ENCODE measurements around the gene XPR1. TPM values are rescaled to one million over a fixed set of nuclear protein-coding genes. Genes with fewer than 3 reads are reported as not detected.

Gene XPR1
- total RNA-seq = 10 to 100 TPM; 18.0 to 21.2 TPM

DNA sequence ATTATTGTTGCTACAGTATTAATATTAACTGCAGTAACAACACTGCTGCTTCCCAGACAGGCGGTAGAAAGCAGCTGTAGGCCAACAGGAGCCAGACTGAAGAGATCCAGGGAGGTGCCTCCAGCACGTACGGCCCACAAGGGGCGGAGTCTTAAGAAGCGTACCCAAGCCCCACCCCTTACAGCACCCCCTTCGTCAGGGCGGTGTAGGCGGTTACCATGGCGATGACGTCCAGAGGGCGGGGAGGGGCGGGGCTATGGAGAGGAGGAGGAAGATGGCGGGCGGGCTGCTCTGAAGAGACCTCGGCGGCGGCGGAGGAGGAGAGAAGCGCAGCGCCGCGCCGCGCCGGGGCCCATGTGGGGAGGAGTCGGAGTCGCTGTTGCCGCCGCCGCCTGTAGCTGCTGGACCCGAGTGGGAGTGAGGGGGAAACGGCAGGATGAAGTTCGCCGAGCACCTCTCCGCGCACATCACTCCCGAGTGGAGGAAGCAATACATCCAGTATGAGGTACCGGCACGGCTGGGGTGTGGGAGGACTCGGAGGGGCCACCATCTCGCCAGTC, at the start of gene XPR1:
TSS of gene XPR1 (plus strand) at position 257 of the 560 bp plus-strand sequence. CDS start at position 437, 180 bp downstream.
- DNase-seq (ENCODE audit: low spot score) = peak; percentile 96
- no peak within 1 kb of the TSS for H3K4me3 Mint-ChIP-seq
- no peaks in the 10 kb centered on the region for H3K9me3 Mint-ChIP-seq
- peaks cover 6 to 8% of the 10 kb centered on the region in 2 donors for H3K27me3 Mint-ChIP-seq
- no peak within 1 kb of the TSS for H3K27ac Mint-ChIP-seq
- ATAC-seq = peak; percentile 99
- no peaks in the 10 kb centered on the region for H3K36me3 Mint-ChIP-seq
- peaks cover 0 to 2% of the 10 kb centered on the region in 2 donors for H3K4me1 Mint-ChIP-seq (ENCODE audit: low read depth in 2 of 2)

GRCh38 chr1:180584869-180585268, 47.0 kb upstream of the XPR1 start:
- ATAC-seq = no peak
- H3K27me3 Mint-ChIP-seq = peaks cover 5 to 8% of the 10 kb centered on the region in 2 donors
- no peak for DNase-seq (ENCODE audit: low spot score)
- H3K27ac Mint-ChIP-seq = peak overlapping the region; percentile 60 to 87
- H3K9me3 Mint-ChIP-seq = no peaks in the 10 kb centered on the region
- H3K36me3 Mint-ChIP-seq = no peaks in the 10 kb centered on the region
- peak overlapping the region; percentile 64 for H3K4me3 Mint-ChIP-seq
- peaks cover 0 to 14% of the 10 kb centered on the region in 2 donors for H3K4me1 Mint-ChIP-seq (ENCODE audit: low read depth in 2 of 2)

DNA sequence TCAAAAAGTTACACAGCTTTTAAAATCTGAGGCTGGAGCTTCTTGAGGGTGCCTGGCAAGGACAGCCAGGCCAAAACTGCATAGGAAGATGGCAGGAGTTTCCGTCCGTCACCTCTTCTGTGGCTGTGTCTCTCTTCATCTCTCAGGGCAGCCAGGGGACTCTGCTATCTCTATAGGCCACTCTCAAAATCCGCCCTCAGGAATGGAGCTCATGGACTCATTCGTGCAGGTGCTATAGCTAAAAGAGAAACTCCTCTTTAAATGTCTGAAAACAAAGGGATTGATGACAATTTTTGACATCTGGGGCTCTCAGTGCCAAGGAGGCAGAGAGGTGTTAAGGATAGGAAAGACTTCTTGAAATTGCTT, 45.8 kb upstream of the XPR1 start:
- peak overlapping the region; percentile 64 for H3K4me3 Mint-ChIP-seq
- H3K27ac Mint-ChIP-seq = peak overlapping the region; percentile 60 to 87
- ATAC-seq = no peak

DNA sequence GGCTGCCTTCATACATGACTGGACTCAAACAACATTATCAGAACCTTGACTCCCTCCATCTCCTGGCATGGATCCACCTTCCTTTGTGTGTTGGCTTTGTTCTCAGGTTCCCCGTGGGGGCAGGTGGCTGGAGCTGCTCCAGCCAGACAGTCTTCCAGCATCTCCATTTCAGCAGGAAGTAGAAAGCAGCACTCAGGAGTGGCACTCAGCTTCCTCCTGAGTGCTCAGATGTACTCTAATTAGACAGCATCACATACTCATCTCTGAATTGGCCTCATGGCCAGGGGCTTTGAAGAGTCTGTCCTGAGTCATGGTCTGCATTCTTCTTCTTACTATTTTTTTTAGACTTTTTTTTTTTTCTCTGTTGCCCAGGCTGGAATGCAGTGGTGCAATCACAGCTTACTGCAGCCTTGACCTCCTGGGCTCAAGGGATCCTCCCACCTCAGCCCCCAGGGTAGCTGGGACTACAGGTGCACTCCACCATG, 45.1 kb upstream of the XPR1 start:
- H3K4me3 Mint-ChIP-seq = no peak overlapping the region
- peaks cover 5 to 8% of the 10 kb centered on the region in 2 donors for H3K27me3 Mint-ChIP-seq
- H3K9me3 Mint-ChIP-seq = no peaks in the 10 kb centered on the region
- peak in 1 of 2 donors; percentile 55 for ATAC-seq
- H3K36me3 Mint-ChIP-seq = no peaks in the 10 kb centered on the region
- peaks cover 0 to 14% of the 10 kb centered on the region in 2 donors for H3K4me1 Mint-ChIP-seq (ENCODE audit: low read depth in 2 of 2)
- no peak for DNase-seq (ENCODE audit: low spot score)
- peak overlapping the region in 1 of 2 donors; percentile 54 for H3K27ac Mint-ChIP-seq

More for the DNA sequence above, 45.8 kb upstream of the XPR1 start:
- Mint-ChIP-seq H3K4me1 (ENCODE audit: low read depth in 2 of 2) (peaks cover 0 to 14% of the 10 kb centered on the region in 2 donors), H3K9me3 (no peaks in the 10 kb centered on the region), H3K27me3 (peaks cover 5 to 8% of the 10 kb centered on the region in 2 donors), H3K36me3 (no peaks in the 10 kb centered on the region)
- no peak for DNase-seq (ENCODE audit: low spot score)

DNA sequence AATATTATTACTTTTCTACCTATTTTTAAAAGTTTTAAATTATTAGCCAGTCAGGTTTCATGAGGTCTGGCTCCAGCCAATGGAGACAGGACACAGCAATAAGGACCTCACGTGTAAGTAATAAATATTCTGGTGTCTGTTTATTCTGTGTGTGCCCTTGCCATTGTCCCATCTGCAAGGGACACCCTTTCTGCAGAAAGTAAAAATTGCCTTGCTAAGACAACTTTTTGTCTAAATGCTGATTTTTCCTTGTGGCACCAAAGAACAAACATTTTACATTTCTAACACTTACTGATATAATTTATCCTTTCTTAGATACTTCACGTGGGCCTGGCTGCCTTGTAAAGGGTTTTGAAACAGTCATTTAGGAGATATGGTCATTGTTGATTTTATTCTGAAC, 43.7 kb upstream of the XPR1 start:
- Mint-ChIP-seq H3K4me1 (ENCODE audit: low read depth in 2 of 2) (peaks cover 0 to 14% of the 10 kb centered on the region in 2 donors), H3K27me3 (peaks cover 5 to 8% of the 10 kb centered on the region in 2 donors), H3K9me3 (no peaks in the 10 kb centered on the region), H3K27ac (no peak overlapping the region), H3K4me3 (no peak overlapping the region), H3K36me3 (no peaks in the 10 kb centered on the region)
- ATAC-seq = no peak
- no peak for DNase-seq (ENCODE audit: low spot score)

DNA sequence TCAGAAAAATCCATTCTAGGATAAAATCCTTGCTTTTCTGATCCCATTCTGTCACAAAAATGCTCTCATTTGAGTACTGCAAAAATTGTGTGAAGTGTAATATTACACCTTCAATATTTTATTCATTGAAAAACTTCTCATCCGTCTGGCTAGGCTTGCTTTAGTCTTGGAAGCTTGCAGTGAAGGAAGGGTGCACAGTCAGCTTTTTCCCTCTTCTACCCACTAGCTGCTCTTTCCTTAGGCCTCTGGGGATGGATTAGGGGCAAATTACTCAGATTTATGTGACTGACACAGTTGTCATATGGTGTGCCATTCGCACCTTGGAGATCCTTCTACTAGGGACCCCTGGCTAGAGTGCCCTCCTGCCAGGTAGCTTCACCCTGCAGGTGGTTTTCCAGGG, 40.9 kb upstream of the XPR1 start:
- Mint-ChIP-seq H3K27me3 (peaks cover 7 to 11% of the 10 kb centered on the region in 2 donors), H3K4me1 (ENCODE audit: low read depth in 2 of 2) (peaks cover 0 to 2% of the 10 kb centered on the region in 2 donors), H3K9me3 (no peaks in the 10 kb centered on the region), H3K27ac (no peak overlapping the region), H3K36me3 (no peaks in the 10 kb centered on the region), H3K4me3 (no peak overlapping the region)
- ATAC-seq (no peak), DNase-seq (ENCODE audit: low spot score) (no peak)

DNA sequence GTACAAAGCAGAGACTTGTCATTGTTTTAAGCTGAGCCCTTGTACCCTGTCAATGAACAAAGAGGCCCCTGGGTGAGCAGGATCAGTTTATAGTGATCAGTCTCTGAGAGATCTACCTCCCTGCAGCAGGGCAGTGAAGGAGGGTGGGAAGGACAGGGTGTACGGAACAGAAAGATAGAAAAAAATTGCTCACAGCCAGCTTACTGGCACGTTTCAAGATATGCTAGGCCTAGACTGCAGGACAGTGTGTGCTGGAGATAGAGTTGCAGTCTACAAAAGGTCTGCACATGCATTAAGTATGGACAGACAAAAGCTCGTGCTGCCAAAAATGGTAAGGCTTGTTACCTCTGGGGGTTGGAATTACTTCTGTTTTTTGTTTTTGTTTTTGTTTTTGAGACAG, 38.4 kb upstream of the XPR1 start:
- ATAC-seq = peak in 1 of 2 donors; percentile 11

GRCh38 chr1:180594723-180595122, 37.1 kb upstream of the XPR1 start:
- Mint-ChIP-seq H3K27ac (no peak overlapping the region), H3K4me1 (ENCODE audit: low read depth in 2 of 2) (no peaks in the 10 kb centered on the region), H3K27me3 (peaks cover 11 to 13% of the 10 kb centered on the region in 2 donors), H3K4me3 (no peak overlapping the region), H3K9me3 (no peaks in the 10 kb centered on the region), H3K36me3 (no peaks in the 10 kb centered on the region)
- no peak for ATAC-seq
- no peak for DNase-seq (ENCODE audit: low spot score)

More for the DNA sequence above, 38.4 kb upstream of the XPR1 start:
- no peak for DNase-seq (ENCODE audit: low spot score)
- no peak overlapping the region for H3K4me3 Mint-ChIP-seq
- H3K27me3 Mint-ChIP-seq = peaks cover 11 to 13% of the 10 kb centered on the region in 2 donors
- H3K27ac Mint-ChIP-seq = no peak overlapping the region
- no peaks in the 10 kb centered on the region for H3K4me1 Mint-ChIP-seq (ENCODE audit: low read depth in 2 of 2)
- H3K9me3 Mint-ChIP-seq = no peaks in the 10 kb centered on the region
- H3K36me3 Mint-ChIP-seq = no peaks in the 10 kb centered on the region

DNA sequence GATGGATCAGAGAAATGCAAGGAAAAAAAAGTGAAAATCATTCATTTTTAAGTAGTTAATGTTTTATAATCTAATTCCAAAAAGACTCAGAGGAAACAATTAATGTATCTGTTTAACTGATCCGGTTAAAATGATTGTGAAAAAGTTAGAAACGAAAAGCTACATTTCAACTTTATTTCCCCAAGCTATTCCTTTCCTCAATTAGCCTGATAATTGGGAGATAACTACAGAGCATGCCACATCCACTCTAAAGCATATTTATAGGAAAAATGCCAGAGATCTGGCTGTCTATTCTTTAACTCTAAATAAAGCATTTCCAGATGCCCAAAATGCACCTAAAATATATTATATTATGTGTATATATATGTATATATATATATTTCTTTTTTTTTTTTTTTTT, 35.9 kb upstream of the XPR1 start:
- H3K27ac Mint-ChIP-seq = no peak overlapping the region
- H3K36me3 Mint-ChIP-seq = no peaks in the 10 kb centered on the region
- peaks cover 11 to 13% of the 10 kb centered on the region in 2 donors for H3K27me3 Mint-ChIP-seq
- no peaks in the 10 kb centered on the region for H3K9me3 Mint-ChIP-seq
- no peak for ATAC-seq
- no peaks in the 10 kb centered on the region for H3K4me1 Mint-ChIP-seq (ENCODE audit: low read depth in 2 of 2)
- DNase-seq (ENCODE audit: low spot score) = no peak
- no peak overlapping the region for H3K4me3 Mint-ChIP-seq

DNA sequence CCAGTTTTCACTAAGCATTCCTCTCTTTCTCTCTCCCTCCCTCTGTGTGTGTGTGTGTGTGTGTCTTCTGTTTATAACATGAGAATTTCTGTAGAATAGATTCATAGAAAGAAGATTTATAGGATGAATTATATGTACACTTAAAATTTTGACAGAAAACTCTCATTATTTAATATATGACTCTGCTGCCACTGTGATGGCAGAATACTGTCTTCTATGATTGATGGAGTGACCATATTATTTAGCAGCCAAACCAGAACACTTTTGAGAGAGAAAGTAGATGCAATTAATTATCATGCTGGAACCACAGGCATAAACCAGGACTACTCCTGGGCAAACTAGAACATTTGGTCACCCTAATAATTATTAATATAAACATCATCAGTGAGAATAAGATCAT, 34.3 kb upstream of the XPR1 start:
- no peak for ATAC-seq
- Mint-ChIP-seq H3K36me3 (no peaks in the 10 kb centered on the region), H3K27me3 (peaks cover 13 to 15% of the 10 kb centered on the region in 2 donors), H3K4me3 (no peak overlapping the region), H3K27ac (no peak overlapping the region), H3K9me3 (no peaks in the 10 kb centered on the region), H3K4me1 (ENCODE audit: low read depth in 2 of 2) (no peaks in the 10 kb centered on the region)
- DNase-seq (ENCODE audit: low spot score) = no peak

DNA sequence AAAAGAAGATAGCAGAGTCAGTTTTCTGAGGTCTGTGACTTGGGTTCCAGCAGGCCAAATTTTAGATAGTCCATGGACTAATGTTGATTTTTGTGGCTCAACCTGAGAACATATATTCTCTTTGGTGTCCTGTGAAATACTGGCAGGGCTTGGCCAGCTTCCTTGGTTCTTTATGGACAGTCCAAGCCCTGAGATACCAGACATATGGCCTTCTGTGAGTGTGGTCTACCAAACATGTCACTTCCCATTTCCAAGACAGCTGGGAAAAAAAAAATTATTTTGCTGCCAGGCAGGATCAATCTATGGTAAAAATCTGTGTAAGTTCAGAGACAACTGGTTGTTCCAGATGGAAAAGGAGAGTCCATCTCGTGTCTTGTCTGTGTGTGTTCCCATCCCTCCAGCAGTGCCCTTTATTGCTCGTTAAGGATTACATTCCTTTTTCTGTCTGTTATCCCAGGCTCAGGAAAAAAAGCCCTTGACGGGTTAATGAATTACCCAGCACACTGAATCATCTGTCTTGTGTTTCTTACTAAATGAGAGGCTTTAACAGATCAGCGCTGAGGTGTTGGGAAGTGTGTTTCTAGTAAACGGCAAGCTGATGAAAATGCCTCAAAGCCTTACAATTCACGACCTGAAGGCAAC, 33.4 kb upstream of the XPR1 start:
- Mint-ChIP-seq H3K4me1 (ENCODE audit: low read depth in 2 of 2) (no peaks in the 10 kb centered on the region), H3K27me3 (peaks cover 13% of the 10 kb centered on the region in 2 donors), H3K9me3 (no peaks in the 10 kb centered on the region), H3K36me3 (no peaks in the 10 kb centered on the region), H3K27ac (no peak overlapping the region), H3K4me3 (no peak overlapping the region)
- no peak for ATAC-seq
- no peak for DNase-seq (ENCODE audit: low spot score)

- Mint-ChIP-seq H3K27me3 (peaks cover 6 to 12% of the 10 kb centered on the region in 2 donors), H3K36me3 (no peaks in the 10 kb centered on the region), H3K9me3 (no peaks in the 10 kb centered on the region), H3K4me1 (ENCODE audit: low read depth in 2 of 2) (no peaks in the 10 kb centered on the region), H3K27ac (no peak overlapping the region), H3K4me3 (no peak overlapping the region)
- DNase-seq (ENCODE audit: low spot score) = no peak
- ATAC-seq = no peak
These were observed 31.5 kb upstream of the XPR1 start for GRCh38 chr1:180600343-180600742.

- peaks cover 6 to 15% of the 10 kb centered on the region in 2 donors for H3K27me3 Mint-ChIP-seq
- H3K4me3 Mint-ChIP-seq = no peak overlapping the region
- ATAC-seq (no peak), DNase-seq (ENCODE audit: low spot score) (no peak)
- H3K9me3 Mint-ChIP-seq = no peaks in the 10 kb centered on the region
- H3K36me3 Mint-ChIP-seq = no peaks in the 10 kb centered on the region
- H3K27ac Mint-ChIP-seq = no peak overlapping the region
- no peaks in the 10 kb centered on the region for H3K4me1 Mint-ChIP-seq (ENCODE audit: low read depth in 2 of 2)
These were observed 30.3 kb upstream of the XPR1 start for GRCh38 chr1:180601512-180601911.

DNA sequence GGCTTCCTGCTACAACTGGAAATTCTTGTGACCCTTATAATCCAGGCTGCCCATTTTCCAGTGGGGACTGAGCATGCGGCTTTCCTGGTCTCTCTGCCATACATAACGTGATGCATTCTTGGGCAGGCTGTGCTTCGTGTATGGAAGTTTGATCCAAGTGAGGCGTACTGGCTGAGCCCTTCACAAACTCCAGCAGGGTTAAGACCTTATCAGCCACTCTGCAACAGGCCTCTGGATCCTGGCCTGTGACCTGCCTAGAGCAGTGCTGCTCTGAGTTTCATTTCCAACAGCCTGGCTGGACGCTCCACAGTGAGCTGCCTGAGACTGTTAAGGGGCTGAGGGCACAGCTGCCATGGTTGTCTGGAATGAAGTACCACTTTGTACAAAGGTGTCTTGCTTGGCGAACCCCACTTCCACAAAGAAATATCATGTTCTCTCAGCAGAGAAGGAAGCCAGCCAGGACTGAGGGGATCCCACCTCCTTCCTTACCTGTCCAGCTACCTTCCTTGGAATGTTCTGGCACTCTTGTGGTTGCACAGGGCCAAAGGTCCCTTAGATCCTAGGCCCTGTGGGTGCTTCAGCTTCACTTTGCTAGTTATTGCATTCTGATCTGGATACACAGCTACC, 28.5 kb upstream of the XPR1 start:
- no peaks in the 10 kb centered on the region for H3K36me3 Mint-ChIP-seq
- no peaks in the 10 kb centered on the region for H3K9me3 Mint-ChIP-seq
- H3K27me3 Mint-ChIP-seq = peaks cover 0 to 9% of the 10 kb centered on the region in 2 donors
- no peak overlapping the region for H3K4me3 Mint-ChIP-seq
- ATAC-seq = peak in 1 of 2 donors; percentile 52
- DNase-seq (ENCODE audit: low spot score) = no peak
- H3K27ac Mint-ChIP-seq = no peak overlapping the region
- H3K4me1 Mint-ChIP-seq (ENCODE audit: low read depth in 2 of 2) = no peaks in the 10 kb centered on the region
